H9 (cell line): ENCODE results near the gene HMGB1. TPM values are rescaled to one million over a fixed set of nuclear protein-coding genes. Genes with fewer than 3 reads are reported as not detected.

ENCODE experiments used
- DNase-seq: peaks from one replicate; pipeline ENCODE4 v3.0.0-alpha.2; 2017
- H2AFZ ChIP-seq: one replicate; pipeline ENCODE4 v1.6.1; 2013; ENCODE audit warnings: mild to moderate bottlenecking, low read length, control low read depth, moderate library complexity
- H2AK5ac ChIP-seq: 2 replicates; pipeline ENCODE4 v1.6.1; 2013; ENCODE audit warnings: low read length, control low read depth, mixed read lengths; ENCODE audit not compliant: insufficient read length
- H2BK120ac ChIP-seq: one replicate; pipeline ENCODE4 v1.6.1; 2013; ENCODE audit warnings: low read depth, mild to moderate bottlenecking, low read length, control low read depth, inconsistent platforms; ENCODE audit not compliant: poor library complexity, severe bottlenecking
- H2BK12ac ChIP-seq: 2 replicates; pipeline ENCODE4 v1.6.1; 2013; ENCODE audit warnings: low read length, control low read depth, mixed read lengths, low read depth; ENCODE audit not compliant: insufficient read length
- H2BK15ac ChIP-seq: 2 replicates; pipeline ENCODE4 v1.6.1; 2013; ENCODE audit warnings: low read depth, low read length, control low read depth
- H2BK20ac ChIP-seq: one replicate; pipeline ENCODE4 v1.6.1; 2013; ENCODE audit warnings: low read depth, mild to moderate bottlenecking, low read length, control low read depth, inconsistent platforms; ENCODE audit not compliant: poor library complexity, severe bottlenecking
- H2BK5ac ChIP-seq: 2 replicates; pipeline ENCODE4 v1.6.1; 2013; ENCODE audit warnings: low read length, control low read depth, mixed read lengths; ENCODE audit not compliant: insufficient read length
- H3K14ac ChIP-seq: 2 replicates; pipeline ENCODE4 v1.6.1; 2013; ENCODE audit warnings: low read length, control low read depth; ENCODE audit not compliant: insufficient read depth
- H3K18ac ChIP-seq: 2 replicates; pipeline ENCODE4 v1.6.1; 2013; ENCODE audit warnings: low read depth, mild to moderate bottlenecking, mixed read lengths, low read length, control low read depth; ENCODE audit not compliant: insufficient read length
- H3K23ac ChIP-seq: 2 replicates; pipeline ENCODE4 v1.6.1; 2013; ENCODE audit warnings: low read length, control low read depth, mixed read lengths, low read depth; ENCODE audit not compliant: insufficient read length
- H3K23me2 ChIP-seq: 2 replicates; pipeline ENCODE4 v1.6.1; 2013; ENCODE audit warnings: low read depth, mild to moderate bottlenecking, mixed read lengths, low read length, control low read depth; ENCODE audit not compliant: insufficient read length, poor library complexity, severe bottlenecking
- H3K27ac ChIP-seq: 2 replicates; pipeline ENCODE4 v1.5.1; 2013; ENCODE audit warnings: low read length, control low read depth, mixed read lengths, low read depth; ENCODE audit not compliant: insufficient read length
- H3K27me3 ChIP-seq: 2 replicates; pipeline ENCODE4 v1.6.1; 2013; ENCODE audit warnings: low read length, control low read depth, inconsistent platforms; ENCODE audit not compliant: insufficient read depth
- H3K4ac ChIP-seq: 2 replicates; pipeline ENCODE4 v1.6.1; 2013; ENCODE audit warnings: low read depth, mild to moderate bottlenecking, control low read depth, inconsistent platforms, low read length, moderate library complexity
- H3K4me1 ChIP-seq: 2 replicates; pipeline ENCODE4 v1.6.1; 2013; ENCODE audit warnings: low read length, control low read depth, inconsistent platforms; ENCODE audit not compliant: insufficient read depth
- H3K4me2 ChIP-seq: 2 replicates; pipeline ENCODE4 v1.6.1; 2013; ENCODE audit warnings: low read length, control low read depth, mixed read lengths; ENCODE audit not compliant: insufficient read length, insufficient read depth
- H3K56ac ChIP-seq: 2 replicates; pipeline ENCODE4 v1.6.1; 2013; ENCODE audit warnings: low read depth, mild to moderate bottlenecking, mixed read lengths, low read length, control low read depth; ENCODE audit not compliant: insufficient read length
- H3K79me1 ChIP-seq: 2 replicates; pipeline ENCODE4 v1.6.1; 2013; ENCODE audit warnings: low read depth, mild to moderate bottlenecking, moderate library complexity, low read length, control low read depth, inconsistent platforms; ENCODE audit not compliant: insufficient read depth, poor library complexity, severe bottlenecking
- H3K79me2 ChIP-seq: 2 replicates; pipeline ENCODE4 v1.6.1; 2013; ENCODE audit warnings: low read length, control low read depth, inconsistent platforms; ENCODE audit not compliant: insufficient read depth
- H3K9ac ChIP-seq: 2 replicates; pipeline ENCODE4 v1.6.1; 2013; ENCODE audit warnings: low read length, control low read depth, mixed read lengths; ENCODE audit not compliant: insufficient read length; ENCODE audit errors: extremely low read depth
- H3K9me3 ChIP-seq: one replicate; pipeline ENCODE4 v1.6.1; 2013; ENCODE audit warnings: low read depth, low read length, inconsistent platforms; ENCODE audit not compliant: control insufficient read depth
- H3T11ph ChIP-seq: one replicate; pipeline ENCODE4 v1.6.1; 2013; ENCODE audit warnings: mild to moderate bottlenecking, low read length, control low read depth, inconsistent platforms
- H4K20me1 ChIP-seq: one replicate; pipeline ENCODE4 v1.6.1; 2013; ENCODE audit not compliant: control insufficient read depth, insufficient read length, insufficient read depth
- H4K5ac ChIP-seq: 2 replicates; pipeline ENCODE4 v1.6.1; 2013; ENCODE audit warnings: low read depth, mild to moderate bottlenecking, mixed read lengths, low read length, control low read depth; ENCODE audit not compliant: insufficient read length
- H4K8ac ChIP-seq: replicated peaks from 2 replicates; pipeline ENCODE4 v1.6.1; 2013; ENCODE audit warnings: low read length, control low read depth, mixed read lengths, low read depth; ENCODE audit not compliant: insufficient read length
- H4K91ac ChIP-seq: 2 replicates; pipeline ENCODE4 v1.6.1; 2013; ENCODE audit warnings: low read depth, mild to moderate bottlenecking, moderate library complexity, mixed read lengths, low read length, control low read depth; ENCODE audit not compliant: insufficient read length
- H3K27ac Mint-ChIP-seq, 3 experiments: 2 replicates in 2 of 3; 3 replicates in 1 of 3; pipeline ENCODE4 v1.8.0; 2020 to 2021; ENCODE audit warnings: mixed read lengths in 3 of 3, mild to moderate bottlenecking in 1 of 3, moderate library complexity in 1 of 3
- H3K27me3 Mint-ChIP-seq: 2 replicates; pipeline ENCODE4 v1.8.0; 2021; ENCODE audit warnings: low read depth, mild to moderate bottlenecking, moderate library complexity, mixed read lengths
- H3K36me3 Mint-ChIP-seq, 3 experiments: 2 replicates in 2 of 3; 3 replicates in 1 of 3; pipeline ENCODE4 v1.8.0; 2020 to 2021; ENCODE audit warnings: low read depth in 3 of 3, mixed read lengths in 3 of 3; ENCODE audit not compliant: insufficient read depth in 1 of 3
- H3K4me1 Mint-ChIP-seq, 2 experiments: 2 replicates each; pipeline ENCODE4 v1.8.0; 2020; ENCODE audit warnings: mixed read lengths in 2 of 2
- H3K4me3 Mint-ChIP-seq, 2 experiments: 2 replicates in 1 of 2; 3 replicates in 1 of 2; pipeline ENCODE4 v1.8.0; 2020 to 2021; ENCODE audit warnings: mild to moderate bottlenecking in 2 of 2, mixed read lengths in 2 of 2, moderate library complexity in 1 of 2
- H3K9me3 Mint-ChIP-seq, 2 experiments: 2 replicates in 1 of 2; 3 replicates in 1 of 2; pipeline ENCODE4 v1.8.0; 2020; ENCODE audit warnings: mild to moderate bottlenecking in 2 of 2, mixed read lengths in 2 of 2, moderate library complexity in 1 of 2
- CTCF ChIP-seq: fragments of 200-600 bp; sonication (generic); conservative IDR thresholded peaks from 3 replicates; pipeline ENCODE4 v1.8.0; 2021; ENCODE audit warnings: antibody characterized with exemption, mild to moderate bottlenecking
- WGBS: extraction: QIAGEN DNeasy Blood & Tissue Kit; methylation state at CpG from one replicate; pipeline ENCODE4 v1.1.7; 2013; ENCODE audit warnings: missing lambda C conversion rate, low lambda C conversion rate, mixed read lengths; ENCODE audit not compliant: insufficient read length; ENCODE audit errors: extremely low coverage; 5-methylcytosine and 5-hydroxymethylcytosine counted together
- total RNA-seq: library from RNA; stranded (reverse); gene quantifications from 2 replicates; pipeline ENCODE4 v1.2.1, GENCODE V29; 2021

HMGB1 gene
- total RNA-seq, 1 experiment from 2014 or later = 688 TPM

GRCh38 chr13:30496147-30496546, 30.4 kb upstream of the HMGB1 start:
- no peak overlapping the region for H3K4me3 Mint-ChIP-seq
- no peak overlapping the region for H2BK120ac ChIP-seq
- no peak overlapping the region for H2AFZ ChIP-seq
- no peaks in the 10 kb centered on the region for H4K20me1 ChIP-seq
- no peaks in the 10 kb centered on the region for H3K79me2 ChIP-seq
- H3K56ac ChIP-seq = no peak overlapping the region
- H3K23me2 ChIP-seq = no peaks in the 10 kb centered on the region
- H3K4me1 Mint-ChIP-seq = peaks cover 4 to 9% of the 10 kb centered on the region in 2 experiments
- no peak overlapping the region for H2BK20ac ChIP-seq
- no peaks in the 10 kb centered on the region for H3K9me3 ChIP-seq
- no peak overlapping the region for H3K18ac ChIP-seq
- no peak overlapping the region for H2AK5ac ChIP-seq
- no peaks in the 10 kb centered on the region; the same call in 1 of the 2 replicates for H3K4me1 ChIP-seq
- H3K4ac ChIP-seq = no peak overlapping the region
- no peak overlapping the region for H2BK12ac ChIP-seq
- H2BK15ac ChIP-seq = no peak overlapping the region
- no peak overlapping the region for H3K27ac ChIP-seq
- H3K27me3 Mint-ChIP-seq = no peaks in the 10 kb centered on the region
- no peak overlapping the region for H4K8ac ChIP-seq
- H4K5ac ChIP-seq = no peak overlapping the region
- H3K36me3 Mint-ChIP-seq = no peaks in the 10 kb centered on the region
- no peak overlapping the region for H4K91ac ChIP-seq
- H3K9me3 Mint-ChIP-seq = no peaks in the 10 kb centered on the region
- no peak overlapping the region for H3K23ac ChIP-seq
- H3K14ac ChIP-seq = no peak overlapping the region
- no peak overlapping the region for H3K4me2 ChIP-seq
- WGBS = no CpG with 5 or more reads among the region's 2 CpGs
- no peaks in the 10 kb centered on the region for H3K79me1 ChIP-seq
- no peak overlapping the region for H2BK5ac ChIP-seq
- H3K27ac Mint-ChIP-seq = no peak overlapping the region
- no peak for TF ChIP-seq CTCF
- no peak overlapping the region for H3T11ph ChIP-seq
- no peak for DNase-seq
- no peaks in the 10 kb centered on the region for H3K27me3 ChIP-seq
- no peak overlapping the region for H3K9ac ChIP-seq
